ENCODE measurements around the gene CCZ1B. TPM values are rescaled to one million over a fixed set of nuclear protein-coding genes. Genes with fewer than 3 reads are reported as not detected.
A peak's percentile ranks its signal among the peaks of the same experiment; 100 is the strongest.
"Not testable (repeated sequence)": the region's sequence is repeated elsewhere in the genome, so short reads cannot be mapped to it uniquely, and the experiment has no call there.

CCZ1B gene
- total RNA-seq, 4 donors from 2014 or later, result 21.9 to 49.7 (median 33.9) TPM

GRCh38 chr7:6831018-6831725 is 5.1 kb upstream of the CCZ1B start:
- WGBS, 2 donors (ENCODE audit: low coverage in 1 of 2), result 53 to 79% methylated on average over 2 to 5 of the region's 7 CpGs
- H3K36me3 ChIP-seq, result no peaks in the 10 kb centered on the region
- H3K27ac ChIP-seq, result no peak overlapping the region
- H3K4me3 ChIP-seq, result no peak overlapping the region
- peaks cover 32% of the 10 kb centered on the region for H3K27me3 ChIP-seq
- TF ChIP-seq, protein P1, sequence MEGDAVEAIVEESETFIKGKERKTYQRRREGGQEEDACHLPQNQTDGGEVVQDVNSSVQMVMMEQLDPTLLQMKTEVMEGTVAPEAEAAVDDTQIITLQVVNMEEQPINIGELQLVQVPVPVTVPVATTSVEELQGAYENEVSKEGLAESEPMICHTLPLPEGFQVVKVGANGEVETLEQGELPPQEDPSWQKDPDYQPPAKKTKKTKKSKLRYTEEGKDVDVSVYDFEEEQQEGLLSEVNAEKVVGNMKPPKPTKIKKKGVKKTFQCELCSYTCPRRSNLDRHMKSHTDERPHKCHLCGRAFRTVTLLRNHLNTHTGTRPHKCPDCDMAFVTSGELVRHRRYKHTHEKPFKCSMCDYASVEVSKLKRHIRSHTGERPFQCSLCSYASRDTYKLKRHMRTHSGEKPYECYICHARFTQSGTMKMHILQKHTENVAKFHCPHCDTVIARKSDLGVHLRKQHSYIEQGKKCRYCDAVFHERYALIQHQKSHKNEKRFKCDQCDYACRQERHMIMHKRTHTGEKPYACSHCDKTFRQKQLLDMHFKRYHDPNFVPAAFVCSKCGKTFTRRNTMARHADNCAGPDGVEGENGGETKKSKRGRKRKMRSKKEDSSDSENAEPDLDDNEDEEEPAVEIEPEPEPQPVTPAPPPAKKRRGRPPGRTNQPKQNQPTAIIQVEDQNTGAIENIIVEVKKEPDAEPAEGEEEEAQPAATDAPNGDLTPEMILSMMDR (IDR thresholded peaks at IDR 0.05), result no peak
- TF ChIP-seq POLR2AphosphoS5 (IDR thresholded peaks at IDR 0.05), result no peak
- TF ChIP-seq EP300 (IDR thresholded peaks at IDR 0.05), result no peak
- TF ChIP-seq POLR2A (IDR thresholded peaks at IDR 0.05), result no peak
- ATAC-seq, result no peak
- no peaks in the 10 kb centered on the region for H3K4me1 ChIP-seq
- no peaks in the 10 kb centered on the region for H3K9me3 ChIP-seq

GRCh38 chr7:6830026-6830425 is 4.0 kb upstream of the CCZ1B start:
- H3K4me3 ChIP-seq, H3K9me3 ChIP-seq, ATAC-seq, H3K36me3 ChIP-seq, H3K27ac ChIP-seq, H3K4me1 ChIP-seq: not testable (repeated sequence)
- H3K27me3 ChIP-seq, result peaks cover 26% of the 10 kb centered on the region
- WGBS, 2 donors (ENCODE audit: low coverage in 1 of 2), result 50 to 94% methylated on average over 1 to 3 of the region's 6 CpGs

DNA sequence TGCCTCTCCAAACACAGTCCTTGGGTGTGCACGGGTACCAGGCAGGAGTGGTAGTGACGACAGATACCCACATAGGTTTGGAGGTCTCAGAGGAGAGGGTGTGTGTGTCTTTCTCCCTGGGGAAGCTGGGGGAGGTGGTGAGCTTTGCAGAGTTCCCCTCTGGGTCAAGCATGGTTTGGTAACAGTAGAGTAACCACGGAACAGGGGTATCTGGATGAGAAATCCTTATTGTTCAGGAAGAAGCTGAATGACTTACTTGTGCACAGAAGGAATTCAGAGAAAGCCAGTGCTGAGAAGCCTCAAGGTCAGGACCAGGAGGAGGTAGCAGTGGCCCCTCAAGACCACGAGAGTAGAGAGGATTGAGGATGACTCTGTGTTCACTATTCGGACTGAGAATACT is 3.5 kb upstream of the CCZ1B start:
- H3K9me3 ChIP-seq, H3K36me3 ChIP-seq, H3K27ac ChIP-seq, ATAC-seq, H3K4me1 ChIP-seq, H3K4me3 ChIP-seq: not testable (repeated sequence)
- WGBS, 2 donors (ENCODE audit: low coverage in 1 of 2), result 50 to 57% methylated on average over 2 to 5 of the region's 5 CpGs
- peaks cover 22% of the 10 kb centered on the region for H3K27me3 ChIP-seq

DNA sequence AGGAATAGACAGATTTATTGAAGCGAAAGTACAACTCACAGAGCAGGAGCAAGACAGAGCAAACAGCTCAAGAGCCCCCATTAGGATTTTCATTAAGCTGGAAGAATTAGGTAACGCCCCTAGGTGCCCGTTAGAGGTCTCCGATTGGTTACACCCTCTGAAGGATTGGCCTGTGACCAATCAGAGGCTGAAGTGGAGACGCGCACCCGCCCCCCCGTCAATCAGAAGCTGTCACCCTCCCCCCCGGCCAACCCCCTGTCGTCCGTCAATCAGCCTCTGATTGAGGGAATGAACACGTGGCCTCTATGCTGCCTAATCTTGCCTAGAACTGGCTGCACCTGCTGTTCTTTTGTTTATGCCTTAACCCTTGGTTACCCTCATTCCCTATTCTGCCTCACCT is 1.1 kb upstream of the CCZ1B start:
- not testable (repeated sequence) for ATAC-seq, H3K36me3 ChIP-seq, H3K4me3 ChIP-seq, H3K4me1 ChIP-seq, H3K27ac ChIP-seq, H3K9me3 ChIP-seq
- H3K27me3 ChIP-seq, result peaks cover 22% of the 10 kb centered on the region
- 80 to 100% methylated on average over 3 to 4 of the region's 12 CpGs for WGBS, 2 donors (ENCODE audit: low coverage in 1 of 2)

GRCh38 chr7:6825236-6826125 is 594 bp downstream of the CCZ1B start:
- peak; percentile 36 for ATAC-seq
- H3K4me1 ChIP-seq, H3K9me3 ChIP-seq, H3K27me3 ChIP-seq: not testable (repeated sequence)
- Histone ChIP-seq H3K27ac (peak overlapping the region in 2 of 4 donors; percentile 67 to 80), H3K4me3 (peak overlapping the region; percentile 59 to 64), H3K36me3 (peaks cover 0 to 22% of the 10 kb centered on the region in 2 donors)
- no CpG with 5 or more reads among the region's 42 CpGs for WGBS, 2 donors (ENCODE audit: low coverage in 1 of 2)

- H3K4me3 ChIP-seq, H3K9me3 ChIP-seq, H3K4me1 ChIP-seq, ATAC-seq, H3K27me3 ChIP-seq, H3K27ac ChIP-seq: not testable (repeated sequence)
- H3K36me3 ChIP-seq, result peaks cover 0 to 52% of the 10 kb centered on the region in 2 donors
- WGBS, 2 donors (ENCODE audit: low coverage in 1 of 2), result 89% methylated on average over 4 to 6 of the region's 6 CpGs
These were observed 4.5 kb downstream of the CCZ1B start for GRCh38 chr7:6821622-6822021.

DNA sequence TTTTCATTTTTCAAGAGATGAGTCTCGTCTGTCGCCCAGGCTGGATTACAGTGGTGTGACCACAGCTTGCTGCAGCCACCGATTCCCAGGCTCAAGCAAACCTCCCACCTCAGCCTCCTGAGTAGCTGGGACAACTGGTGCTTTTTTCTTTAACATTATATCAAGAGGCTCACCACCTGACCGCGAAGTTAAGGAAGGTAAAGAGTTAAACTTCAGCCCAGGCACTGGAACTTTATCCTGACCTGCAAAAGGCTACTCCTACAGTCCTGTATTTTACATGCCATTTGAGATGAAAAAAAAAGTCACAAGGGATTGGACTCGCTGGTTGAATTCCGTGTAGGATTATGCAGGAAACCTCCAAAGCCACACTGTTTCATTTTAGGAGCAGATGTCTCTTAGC is 10.6 kb downstream of the CCZ1B start:
- not testable (repeated sequence) for H3K27me3 ChIP-seq, H3K9me3 ChIP-seq, ATAC-seq, H3K4me1 ChIP-seq, H3K4me3 ChIP-seq, H3K27ac ChIP-seq
- 80 to 86% methylated on average over 1 to 5 of the region's 7 CpGs for WGBS, 2 donors (ENCODE audit: low coverage in 1 of 2)
- H3K36me3 ChIP-seq, result peaks cover 0 to 75% of the 10 kb centered on the region in 2 donors

- not testable (repeated sequence) for ATAC-seq, H3K4me3 ChIP-seq, H3K27ac ChIP-seq, H3K4me1 ChIP-seq, H3K27me3 ChIP-seq, H3K9me3 ChIP-seq
- H3K36me3 ChIP-seq, result peaks cover 0 to 71% of the 10 kb centered on the region in 2 donors
- no CpG with 5 or more reads among the region's 2 CpGs for WGBS, 2 donors (ENCODE audit: low coverage in 1 of 2)
These were observed 13.1 kb downstream of the CCZ1B start for GRCh38 chr7:6813011-6813410.

- H3K27me3 ChIP-seq, H3K4me1 ChIP-seq, H3K9me3 ChIP-seq, H3K27ac ChIP-seq, ATAC-seq, H3K4me3 ChIP-seq: not testable (repeated sequence)
- peaks cover 0 to 39% of the 10 kb centered on the region in 2 donors for H3K36me3 ChIP-seq
- no CpG with 5 or more reads among the region's 6 CpGs for WGBS, 2 donors (ENCODE audit: low coverage in 1 of 2)
These were observed 18.1 kb downstream of the CCZ1B start for GRCh38 chr7:6807959-6808358.

GRCh38 chr7:6807393-6807918 is 18.6 kb downstream of the CCZ1B start:
- not testable (repeated sequence) for H3K27me3 ChIP-seq, ATAC-seq, H3K9me3 ChIP-seq, H3K4me3 ChIP-seq, H3K4me1 ChIP-seq, H3K27ac ChIP-seq
- 70% methylated on average over 2 of the region's 4 CpGs; no CpG with 5 or more reads in 1 of the 2 donors for WGBS, 2 donors (ENCODE audit: low coverage in 1 of 2)
- H3K36me3 ChIP-seq, result peaks cover 0 to 34% of the 10 kb centered on the region in 2 donors

DNA sequence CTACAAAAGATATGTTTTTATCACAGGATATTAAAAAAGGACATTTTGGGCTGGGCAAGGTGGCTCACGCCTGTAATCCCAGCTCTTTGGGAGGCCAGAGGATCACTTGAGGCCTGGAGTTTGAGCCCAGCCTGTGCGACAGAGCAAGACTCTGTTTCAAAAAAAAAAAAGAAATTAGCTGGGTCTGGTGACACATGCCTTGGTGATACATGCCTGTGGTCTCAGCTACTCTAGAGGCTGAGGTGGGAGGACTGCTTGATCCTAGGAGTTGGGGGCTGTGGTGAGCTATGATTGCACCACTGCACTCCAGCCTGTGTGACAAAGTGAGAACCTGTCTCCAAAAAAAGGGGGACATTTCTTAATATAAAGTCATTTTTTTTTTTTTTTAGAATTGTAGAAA is 25.7 kb downstream of the CCZ1B start:
- not testable (repeated sequence) for H3K4me1 ChIP-seq, H3K4me3 ChIP-seq, ATAC-seq, H3K36me3 ChIP-seq, H3K9me3 ChIP-seq, H3K27ac ChIP-seq, H3K27me3 ChIP-seq
- WGBS, 2 donors (ENCODE audit: low coverage in 1 of 2), result no CpG with 5 or more reads among the region's 2 CpGs

- H3K4me1 ChIP-seq, H3K36me3 ChIP-seq, H3K27me3 ChIP-seq, H3K27ac ChIP-seq, H3K4me3 ChIP-seq, H3K9me3 ChIP-seq, ATAC-seq: not testable (repeated sequence)
- WGBS, 2 donors (ENCODE audit: low coverage in 1 of 2), result no CpG with 5 or more reads among the region's 12 CpGs
These were observed 26.2 kb downstream of the CCZ1B start for GRCh38 chr7:6799887-6800286.

Data from gastroesophageal sphincter (tissue), 4 donors.